ENCODE data around the gene FUT9.

FUT9 gene

DNA sequence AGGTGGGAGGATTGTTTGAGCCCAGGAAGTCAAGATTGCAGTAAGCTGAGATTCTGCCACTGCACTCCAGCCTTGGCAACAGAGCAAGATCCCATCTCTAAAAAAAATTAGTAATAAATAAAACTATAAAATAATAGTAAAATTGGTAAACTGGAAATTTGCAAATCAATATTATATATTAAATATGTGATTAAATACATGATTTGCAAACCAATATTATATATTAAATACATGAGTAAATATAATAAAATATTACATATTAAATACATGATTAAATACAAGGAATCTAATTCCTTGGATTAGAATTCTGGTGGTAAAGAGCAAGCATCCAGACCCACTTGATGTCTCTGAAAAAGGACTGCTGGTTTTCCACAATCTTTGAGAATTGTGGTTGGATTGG is 35.8 kb downstream of the FUT9 start:
- TF ChIP-seq TCF12 (IDR thresholded peaks at IDR 0.05; ENCODE audit: low read depth) (no peak), TEAD4 (IDR thresholded peaks at IDR 0.05) (no peak), EP300 (IDR thresholded peaks at IDR 0.05; ENCODE audit: borderline replicate concordance) (no peak), TAF1 (IDR thresholded peaks at IDR 0.05; ENCODE audit: low read depth) (no peak), CREB1 (IDR thresholded peaks at IDR 0.05; ENCODE audit: low read depth) (no peak)
- TF ChIP-seq, protein P1, sequence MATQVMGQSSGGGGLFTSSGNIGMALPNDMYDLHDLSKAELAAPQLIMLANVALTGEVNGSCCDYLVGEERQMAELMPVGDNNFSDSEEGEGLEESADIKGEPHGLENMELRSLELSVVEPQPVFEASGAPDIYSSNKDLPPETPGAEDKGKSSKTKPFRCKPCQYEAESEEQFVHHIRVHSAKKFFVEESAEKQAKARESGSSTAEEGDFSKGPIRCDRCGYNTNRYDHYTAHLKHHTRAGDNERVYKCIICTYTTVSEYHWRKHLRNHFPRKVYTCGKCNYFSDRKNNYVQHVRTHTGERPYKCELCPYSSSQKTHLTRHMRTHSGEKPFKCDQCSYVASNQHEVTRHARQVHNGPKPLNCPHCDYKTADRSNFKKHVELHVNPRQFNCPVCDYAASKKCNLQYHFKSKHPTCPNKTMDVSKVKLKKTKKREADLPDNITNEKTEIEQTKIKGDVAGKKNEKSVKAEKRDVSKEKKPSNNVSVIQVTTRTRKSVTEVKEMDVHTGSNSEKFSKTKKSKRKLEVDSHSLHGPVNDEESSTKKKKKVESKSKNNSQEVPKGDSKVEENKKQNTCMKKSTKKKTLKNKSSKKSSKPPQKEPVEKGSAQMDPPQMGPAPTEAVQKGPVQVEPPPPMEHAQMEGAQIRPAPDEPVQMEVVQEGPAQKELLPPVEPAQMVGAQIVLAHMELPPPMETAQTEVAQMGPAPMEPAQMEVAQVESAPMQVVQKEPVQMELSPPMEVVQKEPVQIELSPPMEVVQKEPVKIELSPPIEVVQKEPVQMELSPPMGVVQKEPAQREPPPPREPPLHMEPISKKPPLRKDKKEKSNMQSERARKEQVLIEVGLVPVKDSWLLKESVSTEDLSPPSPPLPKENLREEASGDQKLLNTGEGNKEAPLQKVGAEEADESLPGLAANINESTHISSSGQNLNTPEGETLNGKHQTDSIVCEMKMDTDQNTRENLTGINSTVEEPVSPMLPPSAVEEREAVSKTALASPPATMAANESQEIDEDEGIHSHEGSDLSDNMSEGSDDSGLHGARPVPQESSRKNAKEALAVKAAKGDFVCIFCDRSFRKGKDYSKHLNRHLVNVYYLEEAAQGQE (IDR thresholded peaks at IDR 0.05; ENCODE audit: low read depth) = no peak
- TF ChIP-seq, protein P2, sequence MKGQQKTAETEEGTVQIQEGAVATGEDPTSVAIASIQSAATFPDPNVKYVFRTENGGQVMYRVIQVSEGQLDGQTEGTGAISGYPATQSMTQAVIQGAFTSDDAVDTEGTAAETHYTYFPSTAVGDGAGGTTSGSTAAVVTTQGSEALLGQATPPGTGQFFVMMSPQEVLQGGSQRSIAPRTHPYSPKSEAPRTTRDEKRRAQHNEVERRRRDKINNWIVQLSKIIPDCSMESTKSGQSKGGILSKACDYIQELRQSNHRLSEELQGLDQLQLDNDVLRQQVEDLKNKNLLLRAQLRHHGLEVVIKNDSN (IDR thresholded peaks at IDR 0.05) = no peak

DNA sequence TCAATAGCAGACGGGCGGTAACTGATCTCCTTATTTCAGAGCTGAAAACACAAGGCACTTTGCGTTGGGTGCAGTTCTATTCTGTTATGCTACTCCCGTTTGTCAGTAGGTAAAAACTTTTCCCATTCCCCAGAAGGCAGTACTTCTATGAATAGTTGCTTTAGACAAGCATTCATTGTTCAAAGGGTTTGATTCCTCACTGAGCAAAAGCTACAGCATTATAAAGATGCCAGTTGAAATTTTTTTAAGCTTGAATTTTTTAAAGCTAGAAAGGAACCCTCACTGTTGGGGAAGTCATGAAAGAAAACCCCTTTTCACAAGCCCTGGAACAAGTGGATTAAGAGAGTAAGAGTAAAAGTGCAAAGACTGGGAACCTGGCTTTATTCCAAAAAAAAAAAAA is 42.3 kb downstream of the FUT9 start:
- no peak for TF ChIP-seq RAD21 (IDR thresholded peaks at IDR 0.05; ENCODE audit: low read depth)
- no peak for TF ChIP-seq TEAD4 (IDR thresholded peaks at IDR 0.05)
- no peak for TF ChIP-seq TAF1 (IDR thresholded peaks at IDR 0.05; ENCODE audit: low read depth)
- no peak for TF ChIP-seq EP300 (IDR thresholded peaks at IDR 0.05; ENCODE audit: borderline replicate concordance)
- no peak for TF ChIP-seq CEBPB (IDR thresholded peaks at IDR 0.05)
- TF ChIP-seq YY1 (IDR thresholded peaks at IDR 0.05; ENCODE audit: low read depth) = no peak
- TF ChIP-seq, protein P3, sequence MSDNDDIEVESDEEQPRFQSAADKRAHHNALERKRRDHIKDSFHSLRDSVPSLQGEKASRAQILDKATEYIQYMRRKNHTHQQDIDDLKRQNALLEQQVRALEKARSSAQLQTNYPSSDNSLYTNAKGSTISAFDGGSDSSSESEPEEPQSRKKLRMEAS (IDR thresholded peaks at IDR 0.05) = no peak
- TF ChIP-seq TCF12 (IDR thresholded peaks at IDR 0.05; ENCODE audit: low read depth) = no peak
- no peak for TF ChIP-seq CREB1 (IDR thresholded peaks at IDR 0.05; ENCODE audit: low read depth)
- TF ChIP-seq, protein P2 (IDR thresholded peaks at IDR 0.05) = no peak
- TF ChIP-seq FOXM1 (IDR thresholded peaks at IDR 0.05; ENCODE audit: borderline replicate concordance, low read depth) = no peak
- TF ChIP-seq EGR1 (IDR thresholded peaks at IDR 0.05) = no peak
- TF ChIP-seq, protein P1 (IDR thresholded peaks at IDR 0.05; ENCODE audit: low read depth) = no peak
- no peak for TF ChIP-seq NFIC (IDR thresholded peaks at IDR 0.05)
- no peak for TF ChIP-seq ZBTB7A (IDR thresholded peaks at IDR 0.05; ENCODE audit: low read depth)

DNA sequence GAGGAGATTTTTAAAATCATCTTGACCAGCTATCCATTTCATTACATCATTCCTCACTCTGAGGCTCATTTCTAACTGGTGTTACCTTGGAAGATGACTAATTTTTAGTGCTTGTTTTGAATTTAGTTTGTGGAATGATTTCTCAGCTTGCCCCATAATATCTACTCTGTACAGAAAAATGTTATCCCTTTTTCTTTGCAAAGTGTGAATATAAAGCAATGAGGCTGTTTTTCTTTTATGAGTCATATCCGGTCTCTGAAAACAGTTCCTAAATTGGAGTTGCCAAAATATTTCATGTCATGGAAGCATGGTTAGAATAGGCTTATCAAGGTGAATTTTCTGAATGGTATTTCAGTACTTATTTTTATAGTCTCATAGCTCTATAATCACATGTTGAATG is 43.8 kb downstream of the FUT9 start:
- TF ChIP-seq YY1 (IDR thresholded peaks at IDR 0.05; ENCODE audit: low read depth) = no peak
- TF ChIP-seq ZBTB7A (IDR thresholded peaks at IDR 0.05; ENCODE audit: low read depth) = no peak
- no peak for TF ChIP-seq TAF1 (IDR thresholded peaks at IDR 0.05; ENCODE audit: low read depth)
- TF ChIP-seq, protein P3 (IDR thresholded peaks at IDR 0.05) = no peak
- no peak for TF ChIP-seq FOXM1 (IDR thresholded peaks at IDR 0.05; ENCODE audit: borderline replicate concordance, low read depth)
- TF ChIP-seq CREB1 (IDR thresholded peaks at IDR 0.05; ENCODE audit: low read depth) = no peak
- no peak for TF ChIP-seq EGR1 (IDR thresholded peaks at IDR 0.05)
- no peak for TF ChIP-seq CEBPB (IDR thresholded peaks at IDR 0.05)
- TF ChIP-seq TCF12 (IDR thresholded peaks at IDR 0.05; ENCODE audit: low read depth) = no peak
- TF ChIP-seq, protein P1 (IDR thresholded peaks at IDR 0.05; ENCODE audit: low read depth) = no peak
- TF ChIP-seq, protein P2 (IDR thresholded peaks at IDR 0.05) = no peak
- no peak for TF ChIP-seq NFIC (IDR thresholded peaks at IDR 0.05)
- TF ChIP-seq TEAD4 (IDR thresholded peaks at IDR 0.05) = no peak
- no peak for TF ChIP-seq EP300 (IDR thresholded peaks at IDR 0.05; ENCODE audit: borderline replicate concordance)
- no peak for TF ChIP-seq RAD21 (IDR thresholded peaks at IDR 0.05; ENCODE audit: low read depth)

DNA sequence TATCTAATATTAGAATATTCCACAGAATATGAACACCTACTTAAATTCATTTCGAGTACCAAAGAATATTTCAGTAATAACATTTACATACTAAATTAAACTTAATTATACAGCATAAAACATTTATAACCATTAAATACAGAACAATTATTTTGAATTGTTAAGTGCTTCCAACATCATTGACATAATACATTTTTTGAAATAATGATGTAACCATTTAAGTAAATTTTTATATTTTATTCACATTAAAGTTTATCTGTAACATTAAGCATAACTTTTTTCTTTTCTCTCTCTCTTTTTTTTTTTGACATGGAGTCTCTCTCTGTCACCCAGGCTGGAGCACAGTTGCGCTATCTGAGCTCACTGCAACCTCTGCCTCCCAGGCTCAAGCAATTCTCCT is 44.5 kb downstream of the FUT9 start:
- TF ChIP-seq RAD21 (IDR thresholded peaks at IDR 0.05; ENCODE audit: low read depth) (no peak), CREB1 (IDR thresholded peaks at IDR 0.05; ENCODE audit: low read depth) (no peak), NFIC (IDR thresholded peaks at IDR 0.05) (no peak), EGR1 (IDR thresholded peaks at IDR 0.05) (no peak), TAF1 (IDR thresholded peaks at IDR 0.05; ENCODE audit: low read depth) (no peak), TEAD4 (IDR thresholded peaks at IDR 0.05) (no peak), CEBPB (IDR thresholded peaks at IDR 0.05) (no peak), YY1 (IDR thresholded peaks at IDR 0.05; ENCODE audit: low read depth) (no peak), EP300 (IDR thresholded peaks at IDR 0.05; ENCODE audit: borderline replicate concordance) (no peak), FOXM1 (IDR thresholded peaks at IDR 0.05; ENCODE audit: borderline replicate concordance, low read depth) (no peak), ZBTB7A (IDR thresholded peaks at IDR 0.05; ENCODE audit: low read depth) (no peak), TCF12 (IDR thresholded peaks at IDR 0.05; ENCODE audit: low read depth) (no peak)
- TF ChIP-seq, protein P1 (IDR thresholded peaks at IDR 0.05; ENCODE audit: low read depth) = no peak
- TF ChIP-seq, protein P3 (IDR thresholded peaks at IDR 0.05) = no peak
- TF ChIP-seq, protein P2 (IDR thresholded peaks at IDR 0.05) = no peak
